HG02870 (cell line): ENCODE results near the gene GCKR.
"Not testable (repeated sequence)": the region's sequence is repeated elsewhere in the genome, so short reads cannot be mapped to it uniquely, and the experiment has no call there.

Source experiments
- ATAC-seq: cut with Tn5 transposase; IDR thresholded peaks from one replicate; pipeline ENCODE4 v1.9.1; 2021; ENCODE audit warnings: mild to moderate bottlenecking, moderate library complexity; ENCODE audit not compliant: unreplicated experiment

Gene GCKR

DNA sequence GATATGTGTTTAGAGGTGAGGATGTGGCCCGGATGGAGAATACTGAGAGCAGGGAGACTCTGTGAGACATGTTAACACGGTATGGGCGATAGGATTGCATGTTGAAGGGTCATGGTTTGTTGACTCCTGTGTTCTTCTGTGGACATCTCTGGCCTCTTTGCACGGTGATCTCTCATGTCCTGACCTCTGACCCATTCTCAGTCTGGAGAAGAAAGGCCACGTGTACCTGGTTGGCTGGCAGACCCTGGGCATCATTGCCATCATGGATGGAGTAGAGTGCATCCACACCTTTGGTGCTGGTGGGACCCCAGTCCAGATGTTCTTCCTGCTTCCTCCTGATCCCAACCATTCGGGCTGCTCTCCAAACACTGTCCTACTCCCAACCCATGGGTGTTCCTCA is 9.9 kb downstream of the GCKR start:
- ATAC-seq, result no peak

DNA sequence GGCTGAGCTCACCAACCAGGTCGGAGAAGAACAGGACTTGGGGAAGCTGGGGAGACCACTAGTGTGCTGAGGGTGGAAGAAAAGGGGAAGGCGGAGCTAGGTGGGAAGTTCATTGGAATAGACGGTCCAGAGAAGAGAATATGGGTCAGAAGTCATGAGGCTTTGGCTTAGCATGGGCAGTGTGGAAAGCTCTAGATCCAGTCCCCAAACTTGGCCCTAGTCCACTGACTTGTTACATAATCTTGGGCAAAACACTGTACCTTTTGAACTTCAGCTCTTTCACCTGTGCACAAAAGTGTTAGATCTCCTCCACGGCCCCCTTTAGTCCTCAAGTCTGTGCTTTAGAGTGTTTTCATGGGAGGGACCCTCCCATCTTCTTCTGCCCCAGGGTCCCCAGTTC is 10.7 kb downstream of the GCKR start:
- ATAC-seq, result no peak

DNA sequence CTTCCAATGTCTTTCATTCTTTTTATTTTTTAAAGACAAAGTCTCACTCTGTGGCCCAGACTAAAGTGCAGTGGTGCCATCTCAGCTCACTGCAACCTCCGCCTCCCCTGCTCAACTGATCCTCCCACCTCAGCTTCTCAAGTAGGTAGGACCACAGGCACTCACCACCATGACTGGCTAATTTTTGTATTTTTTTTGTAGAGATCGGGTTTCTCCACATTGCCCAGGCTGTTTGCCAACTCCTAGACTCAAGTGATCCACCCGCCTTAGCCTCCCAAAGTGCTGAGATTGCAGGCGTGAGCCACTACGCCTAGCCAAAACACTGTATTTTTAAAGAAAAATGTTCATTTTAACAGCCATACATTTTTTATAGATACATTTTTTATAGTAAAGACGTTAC is 12.7 kb downstream of the GCKR start:
- no peak for ATAC-seq

DNA sequence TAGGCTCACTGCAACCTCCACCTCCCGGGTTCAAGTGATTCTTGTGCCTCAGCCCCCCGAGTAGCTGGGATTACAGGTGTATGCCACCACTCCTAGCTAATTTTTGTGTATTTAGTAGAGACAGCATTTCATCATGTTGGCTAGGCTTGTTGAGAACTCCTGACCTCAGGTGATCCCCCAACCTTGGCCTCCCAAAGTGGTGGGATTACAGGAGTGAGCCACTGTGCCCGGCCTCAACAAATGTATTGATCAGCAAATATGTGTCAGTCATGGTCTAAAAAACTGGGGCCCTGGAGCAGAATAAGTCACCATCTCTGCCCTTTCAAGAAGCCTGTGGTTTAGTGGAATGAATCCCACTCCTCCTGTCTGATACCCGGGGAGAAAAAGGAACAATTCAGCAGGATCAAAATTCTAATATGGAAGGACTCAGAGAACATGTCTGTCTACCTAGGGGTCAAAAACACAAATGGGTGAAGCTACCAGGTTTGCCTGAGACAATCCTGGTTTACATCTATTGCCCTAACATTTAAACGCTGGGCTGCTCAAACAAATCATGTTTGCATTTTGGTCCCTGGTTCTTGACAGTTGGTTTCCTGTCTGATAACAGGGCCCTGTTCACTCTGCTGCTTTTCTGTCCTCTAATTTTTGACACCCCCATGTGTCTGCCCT is 21.6 kb downstream of the GCKR start:
- ATAC-seq, result no peak

DNA sequence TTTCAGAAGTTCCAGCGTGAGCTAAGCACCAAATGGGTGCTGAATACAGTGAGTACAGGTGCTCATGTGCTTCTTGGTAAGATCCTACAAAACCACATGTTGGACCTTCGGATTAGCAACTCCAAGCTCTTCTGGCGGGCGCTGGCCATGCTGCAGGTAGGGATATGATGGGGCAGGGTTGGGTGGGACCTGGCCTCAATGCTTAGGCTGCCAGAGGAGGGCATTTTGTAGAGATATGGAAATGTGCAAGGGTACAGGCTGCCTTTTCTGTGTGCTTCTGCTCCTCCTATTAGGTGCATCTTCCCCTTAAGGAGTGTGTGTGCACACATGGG is 22.1 kb downstream of the GCKR start:
- no peak for ATAC-seq

DNA sequence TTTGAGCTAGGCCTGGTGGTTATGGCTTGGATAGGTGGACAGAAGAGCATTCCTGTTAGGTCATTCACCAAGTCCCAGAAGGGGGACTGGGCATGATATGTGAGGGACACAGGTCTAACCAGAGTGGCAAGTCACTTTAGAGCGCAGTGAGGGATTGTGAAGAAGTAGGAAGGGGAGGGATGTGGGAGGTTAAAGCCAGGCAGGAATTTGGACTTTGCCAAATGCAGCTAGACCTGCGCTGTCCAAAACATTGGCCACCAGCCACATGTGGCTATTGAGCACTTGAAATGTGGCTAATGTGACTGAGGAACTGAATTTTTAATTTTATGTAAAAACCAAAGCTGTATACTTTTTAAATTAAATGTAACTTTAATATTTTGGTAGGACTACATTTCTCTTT is 23.7 kb downstream of the GCKR start:
- no peak for ATAC-seq

DNA sequence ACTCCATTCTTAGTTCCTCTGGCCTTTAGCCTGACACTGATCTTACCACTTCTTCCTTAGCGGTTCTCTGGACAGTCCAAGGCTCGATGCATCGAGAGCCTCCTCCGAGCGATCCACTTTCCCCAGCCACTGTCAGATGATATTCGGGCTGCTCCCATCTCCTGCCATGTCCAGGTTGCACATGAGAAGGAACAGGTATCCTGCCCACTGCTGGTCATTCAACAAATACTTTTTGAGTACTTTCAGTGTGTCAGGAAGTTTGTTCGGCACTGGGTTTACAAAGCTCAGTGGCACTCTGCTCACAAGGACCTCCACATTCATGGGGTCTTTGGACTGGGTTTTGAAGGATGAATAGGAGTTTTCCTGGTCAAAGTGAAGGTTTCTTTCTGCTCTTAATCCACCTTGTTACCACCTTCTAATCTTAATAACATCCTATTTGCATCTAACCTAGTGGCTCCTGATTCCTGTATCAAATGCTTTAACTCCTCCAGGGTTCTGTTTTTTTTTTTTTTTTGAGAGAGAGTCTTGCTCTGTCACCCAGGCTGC is 25.8 kb downstream of the GCKR start:
- no peak for ATAC-seq

DNA sequence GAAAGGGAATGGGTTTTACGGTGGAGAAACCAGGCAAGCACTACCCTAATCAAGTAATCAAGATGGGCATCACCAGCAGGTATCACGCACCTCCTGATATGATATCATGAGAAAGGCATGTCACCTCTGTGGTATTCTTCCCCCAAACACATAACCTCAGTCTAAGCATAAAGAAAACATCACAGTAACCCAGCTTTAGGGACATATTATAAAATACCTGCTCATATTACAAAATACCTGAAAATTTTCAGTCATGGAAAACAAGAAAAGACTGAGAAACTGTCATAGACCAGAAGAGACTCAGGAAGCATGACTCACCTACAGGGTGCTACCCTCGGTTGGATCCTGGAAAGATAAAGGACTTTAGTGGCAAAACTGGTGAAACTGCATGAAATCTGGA is 30.5 kb downstream of the GCKR start:
- no peak for ATAC-seq

DNA sequence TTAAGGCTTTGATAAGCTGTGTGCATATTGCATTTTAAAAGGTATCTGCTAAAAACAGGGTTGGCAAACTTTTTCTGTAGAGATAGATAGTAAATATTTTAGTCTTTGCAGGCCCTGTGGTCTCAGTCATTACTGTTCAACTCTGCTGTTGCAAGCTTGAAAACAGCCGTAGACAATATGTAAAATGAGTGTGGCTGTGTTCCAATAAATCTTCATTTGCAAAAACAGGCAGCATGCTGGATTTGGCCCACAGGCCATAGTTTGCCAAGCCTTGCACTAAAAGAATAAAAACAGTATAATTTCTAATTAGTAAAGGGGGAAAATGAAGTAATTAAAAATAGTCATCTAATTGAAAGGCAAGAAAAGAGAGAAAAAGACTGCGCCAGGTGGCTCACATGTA is 35.3 kb downstream of the GCKR start:
- ATAC-seq, result no peak

DNA sequence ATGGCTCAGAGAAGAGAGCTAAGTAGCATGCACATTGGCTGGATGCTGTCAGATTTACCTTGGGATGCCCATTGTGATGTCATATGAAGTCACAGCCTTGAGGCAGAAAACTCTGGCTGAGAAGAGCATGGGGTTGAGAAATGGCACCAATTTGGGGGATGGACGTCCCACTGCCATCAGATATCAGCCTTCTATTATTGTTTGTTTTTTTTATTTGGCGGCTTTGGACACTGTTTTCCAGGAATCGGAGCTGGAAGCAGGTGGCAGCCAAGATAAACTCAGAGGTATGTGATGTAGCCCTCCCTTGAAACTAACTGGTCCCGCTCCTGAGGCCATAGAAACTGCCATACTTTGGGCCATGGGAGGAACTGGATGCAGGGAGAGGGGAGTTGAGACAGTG is 40.6 kb downstream of the GCKR start:
- no peak for ATAC-seq

DNA sequence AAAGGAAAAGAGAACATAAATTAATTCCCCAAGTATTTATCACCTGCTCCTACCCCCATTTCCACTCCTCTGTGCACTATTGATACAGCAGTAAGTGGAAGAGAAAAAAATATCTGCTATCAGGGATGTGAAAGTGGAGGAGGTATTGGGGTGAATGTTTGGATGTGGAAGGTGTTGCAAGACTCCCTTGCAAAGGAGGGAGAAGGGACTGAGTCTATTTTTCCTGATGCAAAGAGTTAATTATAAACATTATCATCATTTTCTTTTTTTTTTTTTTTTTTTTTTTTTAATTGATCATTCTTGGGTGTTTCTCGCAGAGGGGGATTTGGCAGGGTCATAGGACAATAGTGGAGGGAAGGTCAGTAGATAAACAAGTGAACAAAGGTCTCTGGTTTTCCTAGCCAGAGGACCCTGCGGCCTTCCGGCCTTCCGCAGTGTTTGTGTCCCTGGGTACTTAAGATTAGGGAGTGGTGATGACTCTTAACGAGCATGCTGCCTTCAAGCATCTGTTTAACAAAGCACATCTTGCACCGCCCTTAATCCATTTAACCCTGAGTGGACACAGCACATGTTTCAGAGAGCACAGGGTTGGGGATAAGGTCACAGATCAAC is 42.3 kb downstream of the GCKR start:
- not testable (repeated sequence) for ATAC-seq

DNA sequence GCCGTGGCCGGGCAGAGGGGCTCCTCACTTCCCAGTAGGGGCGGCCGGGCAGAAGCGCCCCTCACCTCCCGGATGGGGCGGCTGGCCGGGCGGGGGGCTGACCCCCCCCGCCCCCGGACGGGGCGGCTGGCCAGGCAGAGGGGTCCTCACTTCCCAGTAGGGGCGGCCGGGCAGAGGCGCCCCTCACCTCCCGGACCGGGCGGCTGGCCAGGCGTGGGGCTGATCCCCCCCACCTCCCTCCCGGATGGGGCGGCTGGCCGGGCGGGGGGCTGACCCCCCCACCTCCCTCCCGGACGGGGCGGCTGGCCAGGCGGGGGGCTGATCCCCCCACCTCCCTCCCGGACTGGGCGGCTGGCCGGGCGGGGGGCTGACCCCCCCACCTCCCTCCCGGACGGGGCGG is 43.0 kb downstream of the GCKR start:
- not testable (repeated sequence) for ATAC-seq

DNA sequence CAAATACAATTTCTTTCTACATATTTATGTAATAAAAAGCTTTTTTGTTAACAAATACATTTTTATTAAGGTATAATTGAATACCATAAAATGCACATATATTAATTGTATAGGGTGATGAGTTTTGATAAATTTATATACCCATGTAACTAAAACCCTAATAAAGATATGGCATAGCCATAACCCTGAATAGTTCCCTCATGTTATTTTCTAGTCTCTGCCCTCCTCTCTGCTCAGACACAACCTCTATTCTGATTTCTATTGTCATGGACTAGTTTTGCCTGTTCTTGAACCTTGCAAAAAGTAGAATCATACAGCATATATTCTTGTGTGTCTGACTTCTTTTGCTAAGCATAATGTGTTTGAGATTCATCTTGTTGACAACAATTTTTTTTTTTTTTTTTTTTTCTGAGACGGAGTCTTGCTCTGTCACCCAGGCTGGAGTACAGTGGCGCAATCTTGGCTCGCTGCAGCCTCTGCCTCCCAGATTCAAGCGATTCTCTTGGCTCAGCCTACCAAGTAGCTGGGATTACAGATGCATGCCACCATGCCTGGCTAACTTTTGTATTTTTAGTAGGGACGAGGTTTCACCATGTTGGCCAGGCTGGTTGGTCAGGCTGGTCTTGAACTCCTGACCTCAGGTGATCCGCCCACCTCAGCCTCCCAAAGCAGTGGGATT is 47.6 kb downstream of the GCKR start:
- ATAC-seq, result no peak

DNA sequence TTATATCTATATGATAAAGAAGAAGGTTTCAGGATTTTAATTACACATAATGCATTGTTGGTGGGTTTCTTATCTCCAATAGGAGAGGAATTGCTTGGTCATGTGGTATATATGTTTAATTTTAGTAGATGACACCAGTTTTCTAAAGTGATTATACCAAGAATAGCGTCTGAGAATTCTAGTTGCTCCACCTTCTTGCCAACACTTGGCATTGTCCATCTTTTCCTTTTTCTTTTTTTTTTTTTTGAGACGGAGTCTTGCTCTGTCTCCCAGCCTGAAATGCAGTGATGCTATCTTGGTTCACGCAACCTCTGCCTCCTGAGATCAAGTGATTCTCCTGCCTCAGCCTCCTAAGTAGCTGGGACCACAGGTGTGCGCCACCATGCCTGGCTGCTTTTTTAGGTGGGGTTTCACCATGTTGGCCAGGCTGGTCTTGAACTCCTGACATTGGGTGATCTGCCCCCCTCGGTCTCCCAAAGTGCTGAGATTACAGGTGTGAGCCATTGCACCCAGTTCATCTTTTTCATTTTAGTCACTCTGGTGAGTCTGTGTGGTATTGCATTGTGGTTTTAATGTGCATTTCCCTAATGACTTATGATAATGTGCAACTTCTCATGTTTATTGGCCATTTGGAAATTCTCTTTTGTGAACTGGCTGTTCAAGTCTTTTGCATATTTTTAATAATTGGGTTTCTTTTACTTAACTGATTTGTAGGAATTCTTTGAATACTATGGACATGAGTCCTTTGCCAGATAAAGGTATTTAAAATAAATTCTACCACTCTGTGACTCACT is 48.9 kb downstream of the GCKR start:
- ATAC-seq, result no peak

DNA sequence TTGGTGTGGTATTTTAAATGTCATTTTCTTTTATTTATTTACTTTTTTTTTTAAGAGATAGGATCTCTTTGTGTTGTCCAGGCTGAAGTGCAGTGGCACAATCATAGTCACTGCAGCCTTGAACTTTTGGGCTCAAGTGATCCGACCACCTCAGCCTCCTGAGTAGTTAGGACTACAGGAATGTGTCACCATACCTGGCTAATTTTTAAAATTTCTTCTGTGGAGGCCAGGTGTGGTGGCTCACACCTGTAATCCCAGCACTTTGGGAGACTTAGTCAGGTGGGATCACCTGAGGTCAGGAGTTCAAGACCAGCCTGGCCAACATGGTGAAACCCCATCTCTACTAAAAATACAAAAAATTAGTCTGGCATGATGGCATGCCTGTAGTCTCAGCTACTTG is 52.7 kb downstream of the GCKR start:
- no peak for ATAC-seq

DNA sequence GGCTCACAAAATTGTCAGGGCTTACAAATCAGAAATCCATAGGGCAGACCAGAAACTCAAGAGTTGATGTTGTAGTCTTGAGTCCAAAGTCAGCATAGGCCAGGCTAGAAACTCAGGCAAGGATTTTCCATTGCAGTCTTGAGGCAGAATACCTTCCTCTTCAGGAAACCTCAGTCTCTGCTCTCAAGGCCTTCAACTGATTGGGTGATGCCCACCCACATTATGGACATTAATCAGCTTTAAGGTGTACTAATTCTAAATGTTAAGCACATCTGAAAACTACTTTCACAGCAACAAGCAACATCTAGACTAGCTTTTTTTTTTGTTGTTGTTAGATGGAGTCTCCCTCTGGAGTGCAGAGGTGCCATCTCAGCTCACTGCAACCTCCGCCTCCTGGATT is 54.9 kb downstream of the GCKR start:
- no peak for ATAC-seq

DNA sequence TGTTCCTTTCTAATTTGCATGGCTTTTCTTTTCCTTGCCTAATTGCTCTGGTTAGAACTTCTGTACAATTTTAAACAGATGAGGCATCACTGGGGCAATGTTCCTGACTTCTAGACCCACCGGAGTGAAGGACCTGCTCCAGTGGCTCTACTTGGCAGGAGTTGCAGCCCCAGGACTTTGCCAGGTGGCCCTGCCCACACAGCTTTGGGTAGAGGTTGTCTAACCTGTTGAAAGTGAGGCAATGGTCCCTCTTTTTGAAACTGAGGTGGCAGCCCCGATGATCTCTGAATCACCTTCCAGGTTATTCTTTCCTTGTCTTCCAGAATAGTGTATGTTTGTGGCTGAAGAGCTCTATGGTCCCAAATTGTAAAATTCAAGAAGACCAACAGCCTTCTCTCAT is 56.3 kb downstream of the GCKR start:
- no peak for ATAC-seq

DNA sequence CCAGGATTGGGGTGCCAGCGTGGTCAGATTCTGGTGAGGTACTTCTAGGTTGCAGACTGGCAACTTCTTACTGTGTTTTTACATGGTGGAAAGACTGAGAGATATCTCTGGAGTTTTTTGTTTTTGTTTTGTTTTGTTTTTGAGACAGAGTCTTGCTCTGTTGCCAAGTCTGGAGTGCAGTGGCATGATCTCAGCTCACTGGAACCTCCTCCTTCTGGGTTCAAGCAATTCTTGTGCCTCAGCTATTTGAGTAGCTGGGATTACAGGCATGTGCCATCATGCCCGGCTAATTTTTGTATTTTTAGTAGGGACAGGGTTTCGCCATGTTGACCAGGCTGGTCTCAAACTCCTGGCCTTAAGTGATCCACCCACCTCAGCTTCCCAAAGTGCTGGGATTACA is 57.8 kb downstream of the GCKR start:
- not testable (repeated sequence) for ATAC-seq

DNA sequence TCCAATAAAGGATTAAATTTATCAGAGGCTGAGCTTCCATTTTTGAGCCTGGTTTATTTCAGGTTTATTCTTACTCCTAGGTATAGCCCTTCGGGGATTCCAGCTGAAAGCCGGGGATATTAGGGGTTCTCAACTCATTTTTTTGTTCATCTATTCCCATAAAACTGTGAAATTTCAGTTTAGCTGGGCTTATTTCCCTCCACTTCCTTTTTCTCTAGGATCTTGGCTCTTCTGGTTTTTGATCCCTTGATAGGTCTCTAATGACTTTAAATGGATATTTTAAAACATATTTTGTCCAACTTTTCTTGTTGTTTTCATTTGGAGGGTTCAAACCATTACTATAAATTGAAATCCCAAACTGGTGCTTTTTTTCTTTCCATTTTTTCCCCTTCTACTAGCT is 62.6 kb downstream of the GCKR start:
- ATAC-seq, result no peak

DNA sequence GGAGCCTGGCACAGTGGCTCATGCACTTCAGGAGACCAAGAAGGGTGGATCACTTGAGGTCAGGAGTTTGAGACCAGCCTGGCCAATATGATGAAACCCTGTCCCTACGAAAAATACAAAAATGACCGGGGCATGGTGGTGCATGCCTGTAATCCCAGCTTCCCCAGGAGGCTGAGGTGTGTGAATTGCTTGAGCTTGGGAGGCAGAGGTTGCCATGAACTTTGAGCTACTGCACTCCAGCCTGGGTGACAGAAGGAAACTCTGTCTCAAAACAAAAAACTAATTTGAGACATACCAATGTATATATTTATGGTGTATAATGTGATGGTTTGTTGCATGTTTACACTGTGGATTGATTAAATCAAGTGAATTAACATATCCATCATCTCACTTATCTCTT is 64.4 kb downstream of the GCKR start:
- no peak for ATAC-seq

DNA sequence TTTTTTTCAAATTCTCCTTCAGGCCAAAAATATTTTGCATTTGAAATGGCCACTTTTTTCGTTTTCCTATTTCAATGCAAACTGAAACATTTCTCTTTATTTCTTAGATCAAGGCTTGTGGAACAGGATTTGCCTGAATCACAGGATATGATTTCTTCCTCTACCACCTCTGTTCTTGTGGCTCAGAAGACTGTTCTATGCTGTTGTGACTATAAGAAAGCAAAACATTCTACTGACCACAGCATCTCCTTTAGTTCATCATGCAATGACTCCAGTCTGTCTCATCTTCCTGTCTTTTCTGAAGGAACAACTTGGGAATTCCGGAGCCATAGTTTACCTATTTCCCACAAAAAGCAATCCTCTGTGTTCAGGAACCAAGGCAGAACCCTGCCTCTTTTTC is 70.0 kb downstream of the GCKR start:
- ATAC-seq, result no peak

DNA sequence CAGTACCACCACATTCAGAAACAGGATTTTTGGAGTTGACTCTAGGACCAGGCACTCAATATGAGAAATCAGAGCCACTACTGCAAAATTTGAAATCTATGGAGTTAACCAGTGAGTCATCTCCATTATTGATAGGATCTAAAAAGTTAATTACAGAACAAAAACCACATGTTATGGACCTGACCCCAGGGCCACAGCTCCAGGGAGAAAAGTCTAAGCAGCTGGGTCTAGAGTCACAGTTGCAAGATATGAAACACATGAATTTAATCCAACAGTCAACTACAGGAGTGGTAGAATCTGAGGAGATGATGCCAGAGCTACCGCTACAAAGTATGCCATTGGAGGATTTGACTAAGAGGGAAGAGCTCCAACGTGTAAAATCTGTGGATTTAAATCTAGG is 72.8 kb downstream of the GCKR start:
- ATAC-seq, result no peak
